WI38 (cell line): ENCODE measurements around the gene TARBP2.

Source experiments
- H3K4me3 ChIP-seq: 2 replicates; pipeline ENCODE4 v1.5.1; 2011; ENCODE audit warnings: low read depth, mild to moderate bottlenecking, control low read depth, low read length
- CTCF ChIP-seq: IDR thresholded peaks from 2 replicates; pipeline ENCODE4 v1.5.1; 2012; ENCODE audit warnings: low read depth, mild to moderate bottlenecking, control low read depth, low read length

The TARBP2 gene

DNA sequence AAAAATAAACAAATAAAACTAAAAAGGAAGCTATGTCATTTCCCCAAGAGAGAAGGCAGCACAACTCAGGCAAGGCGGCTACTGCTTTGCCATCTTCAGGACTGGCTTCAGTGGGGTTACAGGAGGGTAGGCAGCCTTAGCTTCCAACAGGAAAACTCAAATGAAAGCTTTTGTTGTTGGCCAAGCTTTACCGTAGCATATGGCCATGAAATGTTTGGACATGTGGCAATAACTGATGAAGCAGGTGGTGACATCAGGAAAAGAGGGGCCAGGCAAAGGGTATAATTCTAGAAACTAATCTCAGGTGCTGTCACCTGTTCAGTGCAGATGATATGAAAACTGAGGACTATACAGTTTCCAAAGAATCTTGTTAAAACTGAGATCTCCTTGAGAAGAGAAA lies 29.0 kb downstream of the TARBP2 start:
- TF ChIP-seq CTCF = no peak
- H3K4me3 ChIP-seq = no peak overlapping the region

DNA sequence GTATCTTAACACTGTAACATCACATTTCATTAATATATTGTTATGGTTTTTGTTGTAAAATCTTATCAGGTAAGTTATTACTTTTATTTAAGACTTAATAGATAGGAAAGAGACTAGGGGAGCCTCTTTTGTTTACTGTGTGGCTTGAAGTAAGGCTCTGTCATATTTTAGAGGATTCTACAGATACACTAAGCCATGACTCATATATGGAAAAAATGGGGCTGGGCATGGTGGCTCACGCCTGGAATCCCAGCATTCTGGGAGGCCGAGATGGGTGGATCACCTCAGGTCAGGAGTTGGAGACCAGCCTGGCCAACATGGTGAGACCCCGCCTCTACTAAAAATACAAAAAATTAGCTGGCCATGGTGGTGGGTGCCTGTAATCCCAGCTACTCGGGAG lies 29.8 kb downstream of the TARBP2 start:
- no peak overlapping the region for H3K4me3 ChIP-seq
- TF ChIP-seq CTCF = no peak

DNA sequence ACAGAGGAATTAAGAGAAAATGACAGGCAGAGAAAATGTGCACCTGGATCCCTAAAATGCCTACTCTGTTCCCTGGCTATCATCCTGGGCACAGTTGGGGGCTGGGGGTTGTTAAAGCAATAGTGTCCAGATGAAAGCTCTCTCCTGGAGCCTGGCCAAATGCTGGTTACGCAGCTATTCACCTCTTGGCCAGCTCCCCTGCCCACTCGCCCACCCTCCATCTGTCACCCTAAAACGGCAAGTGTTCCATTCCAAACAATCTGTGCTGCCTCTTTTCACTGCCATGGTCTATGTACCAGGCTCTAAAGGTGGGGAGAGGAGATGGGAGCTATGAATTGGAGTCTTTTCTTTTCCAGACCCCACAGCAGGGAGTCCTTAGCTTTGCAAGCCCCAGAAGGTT lies 30.9 kb downstream of the TARBP2 start:
- no peak overlapping the region for H3K4me3 ChIP-seq
- no peak for TF ChIP-seq CTCF

DNA sequence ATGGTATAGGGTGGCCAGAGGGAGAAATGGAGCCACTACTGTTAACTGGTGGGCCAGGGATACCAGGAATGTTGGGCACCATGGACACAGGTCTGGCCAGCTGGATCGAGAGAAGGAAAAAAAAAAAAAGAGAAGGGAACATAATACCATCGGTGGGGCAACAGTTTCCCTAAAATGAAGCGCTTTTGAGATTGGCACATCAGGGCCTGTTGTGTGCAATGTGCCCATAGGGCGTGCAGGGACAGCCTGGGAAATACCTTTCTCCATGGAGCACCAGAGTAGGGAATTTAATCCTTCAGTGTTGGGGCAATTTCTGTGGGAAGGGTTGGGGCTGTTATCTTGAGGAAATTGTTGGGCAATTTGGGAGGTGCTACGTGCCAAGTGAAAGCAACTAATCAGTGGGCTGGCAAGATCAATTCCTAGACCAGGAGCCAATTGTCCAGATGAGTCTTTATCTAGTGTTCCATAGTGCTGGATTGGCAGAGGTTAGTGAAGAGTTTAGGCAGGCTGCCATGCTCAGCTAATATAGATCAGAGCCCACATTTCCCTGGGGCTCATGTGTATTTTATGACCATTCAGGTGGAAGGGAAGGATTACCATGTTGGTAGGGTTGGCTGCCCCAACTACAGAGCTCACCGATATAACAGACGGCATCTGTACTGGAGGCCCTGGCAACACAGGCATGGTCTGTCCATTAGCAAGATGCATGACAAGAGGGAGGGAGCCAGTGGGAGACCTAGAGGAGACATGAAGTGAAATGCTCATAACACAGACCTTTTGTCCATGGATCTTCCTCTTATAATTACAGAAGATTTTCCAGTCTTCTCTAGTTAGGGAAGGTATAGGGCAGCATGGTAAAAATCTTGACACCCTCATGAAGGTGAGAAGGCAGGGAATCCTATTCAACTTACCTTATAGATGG lies 31.7 kb downstream of the TARBP2 start:
- TF ChIP-seq CTCF = no peak
- H3K4me3 ChIP-seq = no peak overlapping the region

- no peak overlapping the region for H3K4me3 ChIP-seq
- TF ChIP-seq CTCF = no peak
Observed at GRCh38 chr12:53533471-53533870, 32.4 kb downstream of the TARBP2 start.

- H3K4me3 ChIP-seq = no peak overlapping the region
- no peak for TF ChIP-seq CTCF
Observed at GRCh38 chr12:53536962-53537361, 35.9 kb downstream of the TARBP2 start.

DNA sequence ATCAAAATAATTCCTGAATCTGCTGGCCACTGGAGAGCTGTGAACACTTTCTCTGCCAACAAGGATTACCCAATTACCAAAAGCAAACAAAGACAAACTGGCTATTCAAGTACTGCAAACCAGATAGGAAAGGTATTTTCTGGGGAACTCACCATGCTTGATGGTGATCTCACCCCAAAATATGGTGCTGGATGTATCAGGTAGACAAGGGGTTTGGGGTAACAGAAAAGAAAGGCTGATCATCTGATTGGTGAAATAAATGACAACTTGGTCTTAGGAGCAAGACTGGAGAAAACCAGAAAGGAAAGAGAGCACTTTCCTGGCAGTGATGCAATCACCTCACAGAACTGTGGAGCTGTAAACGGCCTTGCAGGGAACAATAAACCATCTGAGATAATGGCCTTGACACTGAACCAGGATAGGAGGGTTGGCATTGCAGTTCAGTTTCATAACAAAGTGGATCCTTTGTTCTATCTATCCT lies 37.2 kb downstream of the TARBP2 start:
- TF ChIP-seq CTCF = no peak
- no peak overlapping the region for H3K4me3 ChIP-seq
